ENCODE measurements around the gene GNAO1.

The GNAO1 gene

DNA sequence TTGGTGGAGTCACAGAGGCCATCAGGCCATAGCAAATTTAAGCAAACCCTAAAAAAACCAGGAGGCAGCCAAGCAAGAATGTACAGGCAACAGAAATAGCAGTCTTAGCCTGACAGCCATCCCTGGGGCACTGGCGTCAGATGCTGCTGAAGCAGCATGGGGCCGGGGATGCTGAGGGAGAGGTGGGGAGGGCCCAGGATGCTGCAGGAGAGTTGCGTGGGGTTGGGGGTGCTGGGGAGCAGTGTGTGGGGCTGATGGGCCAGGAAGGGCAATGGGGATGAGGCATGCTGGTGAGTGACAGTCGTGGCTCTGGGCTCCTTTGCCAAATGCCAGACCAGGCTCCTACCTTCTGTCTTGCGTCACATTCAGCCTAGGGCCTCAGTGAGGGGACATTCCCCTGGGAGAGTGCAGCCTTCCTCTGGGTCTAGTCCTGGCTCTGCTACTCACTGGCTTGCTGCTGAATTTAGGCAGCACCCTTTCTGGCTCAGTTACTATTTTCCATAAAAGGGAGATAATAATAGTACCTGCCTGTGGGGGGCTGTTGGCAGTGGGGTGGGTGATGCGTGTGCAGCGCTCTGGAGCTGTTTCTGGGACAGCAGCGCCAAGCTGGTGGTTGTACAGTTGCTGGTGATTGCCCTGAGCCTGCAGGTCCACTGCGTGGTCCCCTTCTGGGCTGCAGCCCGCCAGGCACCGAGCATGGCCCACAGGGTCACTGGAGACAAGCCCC, 146.0 kb downstream of the GNAO1 start:
- DNase-seq = no peak

DNA sequence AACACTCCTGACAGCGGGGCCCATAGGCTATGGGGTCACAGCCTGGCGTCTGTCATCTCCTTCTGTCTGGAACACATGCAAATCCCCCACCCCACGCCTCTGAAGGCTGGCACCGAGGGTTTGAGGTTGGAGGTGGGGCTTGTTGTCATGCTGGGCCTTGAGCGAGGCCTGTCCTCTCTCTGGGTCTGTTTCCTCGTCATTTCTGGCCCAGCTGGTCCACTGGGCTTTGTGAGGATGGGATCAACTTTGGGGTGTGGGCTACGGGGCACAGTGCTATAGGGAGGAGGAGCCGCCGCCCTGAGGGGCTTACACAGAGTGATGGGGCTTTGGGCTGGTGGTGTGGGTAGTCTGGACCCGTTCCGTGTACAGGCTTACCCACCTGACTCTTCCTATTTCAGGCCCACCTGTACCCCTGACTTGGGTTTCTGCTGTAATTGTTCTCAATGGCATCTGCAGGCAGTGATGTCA, 146.6 kb downstream of the GNAO1 start:
- DNase-seq = no peak

DNA sequence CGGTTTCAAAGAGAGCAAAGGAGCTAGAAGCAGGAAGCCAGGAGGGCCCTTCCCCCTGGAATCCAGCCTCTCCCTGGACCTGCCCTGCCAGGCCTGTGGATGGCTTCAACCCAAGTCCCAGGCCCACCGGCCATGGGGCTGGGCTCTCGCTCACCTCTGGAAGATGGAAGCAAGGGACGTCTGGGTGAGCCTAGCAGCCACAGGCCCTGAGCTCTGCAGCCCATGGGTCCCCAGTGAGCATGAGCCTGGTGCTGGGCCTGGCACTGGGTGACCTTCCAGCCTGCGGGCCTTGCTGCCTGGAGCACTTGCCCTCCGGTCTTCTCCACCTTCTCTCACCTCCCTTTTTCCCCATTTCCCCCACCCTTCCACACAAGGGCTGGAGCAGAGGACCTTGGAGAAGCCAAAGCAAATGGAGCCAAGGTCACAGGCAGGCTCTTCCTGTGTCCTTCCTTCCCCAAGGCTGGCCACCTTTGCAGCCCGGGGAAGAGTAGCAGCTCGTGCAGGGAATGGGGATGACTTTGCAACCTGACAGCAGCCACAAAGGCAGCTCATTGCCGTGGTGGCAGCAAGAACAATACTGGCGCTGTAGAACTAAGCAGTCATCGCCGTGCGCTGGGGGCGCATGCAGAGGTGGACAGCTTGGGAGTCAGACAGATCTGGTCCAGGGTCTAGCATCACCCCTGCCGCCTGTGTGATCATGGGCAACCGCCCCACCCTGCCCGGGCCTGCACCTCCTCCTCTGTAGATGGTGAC, 147.5 kb downstream of the GNAO1 start:
- no peak for DNase-seq

DNA sequence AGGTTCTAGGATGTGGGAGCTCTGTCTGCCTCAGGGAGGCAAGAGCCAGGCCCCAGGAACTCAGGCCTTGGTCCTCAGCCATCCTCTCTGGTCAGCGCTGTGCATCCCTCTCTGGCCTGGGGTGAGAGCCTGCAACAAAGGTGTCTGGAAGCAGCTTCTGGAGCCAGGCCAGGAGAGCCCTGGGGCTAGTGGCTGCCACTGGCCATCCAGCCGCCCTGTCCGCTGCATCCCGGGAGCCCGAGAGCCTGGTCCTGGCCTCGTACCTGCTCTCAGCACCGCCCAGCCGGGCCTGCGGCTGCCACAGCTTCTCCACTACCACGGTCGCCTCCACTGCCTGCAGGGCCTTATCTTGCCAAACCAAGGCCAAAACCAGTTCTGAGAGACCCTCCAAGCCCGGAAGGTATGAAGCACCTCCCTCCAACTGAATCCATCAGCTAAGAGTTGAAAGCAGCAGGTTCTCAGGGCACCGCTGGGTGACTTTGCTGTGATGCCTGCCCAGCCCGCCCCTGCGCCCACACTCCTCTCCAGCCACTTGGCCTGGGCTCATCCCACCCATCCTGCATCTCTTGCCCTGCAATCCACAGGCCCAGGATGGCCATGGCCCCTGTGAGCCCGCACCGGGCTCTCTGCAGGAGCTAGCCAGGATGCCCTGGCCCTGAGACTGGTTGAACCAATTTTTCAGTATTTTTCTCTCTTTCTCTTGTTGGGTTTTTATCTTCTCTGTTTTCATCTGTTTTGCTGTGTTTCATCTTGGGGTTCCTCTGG, 148.3 kb downstream of the GNAO1 start:
- DNase-seq = no peak

DNA sequence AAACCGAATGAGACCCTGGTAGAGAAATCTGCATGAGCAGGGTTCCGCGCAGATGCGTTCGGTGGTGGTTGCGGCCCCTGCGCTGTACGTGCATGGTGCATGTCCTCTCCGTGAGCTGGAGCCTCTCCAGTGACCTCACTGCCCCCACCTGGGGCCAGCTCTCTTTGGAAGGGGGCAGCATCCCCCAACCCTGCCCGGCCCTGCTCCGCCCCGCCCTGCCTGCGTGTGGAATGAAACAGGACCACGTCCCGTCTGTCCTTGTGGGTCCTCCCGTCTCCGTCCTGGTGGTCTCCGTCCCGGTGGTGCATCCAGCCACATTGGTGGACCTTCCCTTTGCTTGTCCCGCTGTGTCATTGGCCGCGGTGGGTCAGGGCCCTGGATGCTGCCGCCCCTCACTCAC, 149.1 kb downstream of the GNAO1 start:
- no peak for DNase-seq

DNA sequence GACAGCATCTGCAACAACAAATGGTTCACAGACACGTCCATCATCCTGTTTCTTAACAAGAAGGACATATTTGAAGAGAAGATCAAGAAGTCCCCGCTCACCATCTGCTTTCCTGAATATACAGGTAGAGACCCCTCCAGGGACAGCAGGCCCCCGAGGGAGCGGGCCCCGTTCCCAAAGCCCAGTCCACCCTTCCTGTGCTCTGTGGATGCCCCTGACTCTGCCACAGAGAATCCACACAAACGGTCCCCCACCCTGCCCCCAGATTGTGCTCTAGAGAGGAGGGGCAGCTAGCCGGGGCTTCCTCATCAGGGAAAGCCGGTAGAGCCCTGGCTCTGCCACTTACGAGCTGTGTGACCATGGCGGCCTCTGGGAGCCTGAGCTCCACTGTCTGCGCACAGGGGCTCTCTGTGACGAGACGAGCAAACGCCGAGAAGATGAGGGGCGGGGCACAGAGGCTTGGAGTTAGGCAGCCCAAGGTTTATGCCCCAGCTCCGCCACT, 149.6 kb downstream of the GNAO1 start:
- no peak for DNase-seq

DNA sequence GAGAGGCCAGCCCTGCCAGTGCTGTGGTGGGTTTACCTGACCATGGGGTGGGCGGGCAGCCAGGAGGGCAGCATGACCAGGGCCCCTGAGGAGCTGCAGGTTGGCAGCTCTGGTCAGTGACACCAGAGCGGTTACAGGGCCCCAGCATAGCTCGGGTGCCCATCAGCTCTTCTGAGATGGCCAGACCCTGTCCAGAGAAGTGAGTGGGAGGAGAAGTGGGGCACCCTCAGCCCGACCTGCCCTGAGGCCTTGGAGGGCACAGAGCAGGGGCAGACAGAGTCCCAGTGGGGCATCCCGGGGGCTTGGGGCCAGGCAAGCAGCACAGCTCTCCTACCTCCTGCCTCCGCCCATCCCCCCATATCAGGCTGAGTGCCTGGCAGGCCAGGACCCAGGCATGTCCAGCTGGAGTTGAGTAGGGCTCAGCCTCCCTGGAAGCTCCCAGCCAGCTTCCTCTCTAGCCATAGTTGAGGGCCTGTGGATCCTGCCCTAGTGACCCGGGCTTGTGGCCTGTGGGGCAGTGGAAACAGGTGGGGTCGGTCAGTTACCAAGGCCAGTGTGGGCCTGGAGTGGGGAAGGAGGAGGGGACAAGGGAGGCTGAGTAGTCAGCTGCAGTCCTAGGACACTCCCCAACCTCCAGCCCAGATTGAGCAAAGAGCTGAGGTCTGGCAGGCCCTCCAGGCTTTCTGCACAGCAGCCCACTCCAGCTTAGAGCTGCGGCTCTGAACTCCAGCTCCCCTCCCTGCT, 150.5 kb downstream of the GNAO1 start:
- no peak for DNase-seq

DNA sequence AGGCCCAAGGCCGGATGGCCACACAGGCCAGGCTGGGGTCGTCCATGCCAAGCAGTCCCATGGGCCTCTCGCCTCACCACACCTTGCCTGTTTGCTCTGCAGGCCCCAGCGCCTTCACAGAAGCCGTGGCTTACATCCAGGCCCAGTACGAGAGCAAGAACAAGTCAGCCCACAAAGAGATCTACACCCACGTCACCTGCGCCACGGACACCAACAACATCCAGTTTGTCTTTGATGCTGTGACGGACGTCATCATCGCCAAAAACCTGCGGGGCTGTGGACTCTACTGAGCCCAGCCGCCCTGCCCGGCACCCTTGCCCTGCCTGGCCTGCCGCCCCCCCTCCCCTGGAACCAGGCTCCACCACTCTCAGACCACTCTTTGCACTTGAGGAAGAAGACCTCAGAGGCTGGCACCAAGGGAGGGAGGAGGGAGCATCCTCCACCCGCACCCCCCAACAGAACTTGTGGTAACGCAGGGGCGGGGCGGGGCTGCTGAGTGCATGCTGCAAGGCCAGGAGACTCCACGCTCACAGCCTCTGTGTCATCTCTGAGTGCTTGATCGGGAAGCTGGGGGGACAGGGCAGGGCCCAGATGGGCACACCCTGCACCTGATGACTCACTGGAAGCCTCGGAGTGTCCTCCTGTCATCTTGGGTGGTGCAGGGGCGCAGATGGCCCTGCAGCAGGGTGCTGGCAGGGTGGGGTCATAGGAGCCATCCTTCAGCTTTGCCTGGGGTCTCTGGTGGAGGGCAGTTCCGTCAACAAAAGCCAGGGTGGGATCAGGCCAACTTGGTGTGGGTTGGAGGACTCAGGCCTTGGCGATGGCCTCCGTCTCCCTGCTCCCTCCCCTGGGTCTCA, 152.6 kb downstream of the GNAO1 start:
- no peak for DNase-seq

DNA sequence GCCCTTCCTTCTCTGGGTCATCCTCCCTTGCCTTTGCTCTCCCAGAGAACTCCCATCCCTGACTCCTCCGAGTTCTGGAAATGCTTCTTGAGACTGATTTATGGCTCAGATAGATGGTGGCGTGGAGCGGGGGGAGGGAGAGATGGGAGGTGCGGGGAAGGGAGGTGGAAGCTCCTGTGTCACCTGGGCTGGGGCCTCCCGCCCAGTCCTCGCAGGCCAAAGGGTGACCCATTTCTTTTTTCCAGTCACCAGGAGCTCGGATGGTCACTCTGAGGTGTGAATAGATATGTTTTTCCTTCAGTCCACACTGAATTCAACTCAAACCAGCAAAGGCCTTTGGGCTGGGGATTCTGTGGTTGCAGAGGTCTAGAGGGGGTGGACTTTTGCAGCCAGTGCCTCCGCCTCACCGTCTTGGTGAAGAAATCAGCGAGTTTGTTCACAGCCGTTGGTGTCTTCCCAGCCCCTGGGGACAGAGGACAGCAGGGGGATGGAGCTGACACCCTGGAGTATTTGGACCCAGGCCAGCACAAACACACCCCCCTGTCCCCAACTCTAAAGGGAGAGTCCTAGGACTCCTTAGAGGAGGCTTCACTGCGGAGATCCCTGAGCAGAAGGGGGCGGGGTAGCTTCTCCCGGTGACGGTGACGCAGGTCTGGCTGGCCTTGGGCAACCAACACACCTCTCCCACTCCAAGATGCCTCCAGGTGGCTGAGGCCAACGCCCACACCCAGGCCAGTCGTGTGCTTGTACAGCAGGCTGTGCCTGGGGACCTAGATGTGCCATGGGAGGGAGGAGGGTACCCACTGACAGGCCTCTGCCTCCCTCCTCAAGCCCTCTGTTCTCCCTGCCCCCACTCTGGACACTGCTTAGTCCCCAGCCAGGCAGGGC, 153.5 kb downstream of the GNAO1 start:
- no peak for DNase-seq

DNA sequence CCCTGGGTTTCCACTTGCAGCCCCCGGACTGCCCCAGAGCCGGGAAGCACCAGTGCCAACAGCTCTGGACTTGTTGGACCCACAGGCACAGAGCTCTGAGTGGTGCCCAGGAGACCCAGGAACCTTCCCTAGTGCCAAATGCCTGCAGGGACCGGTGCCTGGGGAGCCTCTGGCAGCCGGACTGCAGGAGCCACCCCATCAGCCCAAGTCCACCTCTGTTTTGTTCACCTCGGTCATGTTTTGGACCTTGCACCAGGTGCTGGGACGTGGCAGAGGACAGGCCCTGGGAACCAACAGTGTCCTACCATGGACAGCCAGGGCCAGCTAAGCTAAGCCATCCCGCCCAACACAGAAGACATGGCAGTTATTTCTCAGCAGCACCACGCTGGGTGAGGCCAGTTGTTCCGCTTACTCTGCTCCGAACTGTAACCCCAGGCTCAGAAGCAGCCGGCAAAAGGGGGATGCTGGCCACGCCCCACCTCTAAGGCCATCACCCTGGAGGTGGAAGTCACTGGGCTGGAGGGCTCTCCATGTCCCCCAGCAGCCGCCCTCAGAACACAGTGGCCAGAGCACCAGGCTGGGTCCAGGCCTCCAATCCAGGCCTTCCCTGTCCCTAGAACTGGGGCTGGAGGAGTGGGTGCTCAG, 154.2 kb downstream of the GNAO1 start:
- no peak for DNase-seq

DNA sequence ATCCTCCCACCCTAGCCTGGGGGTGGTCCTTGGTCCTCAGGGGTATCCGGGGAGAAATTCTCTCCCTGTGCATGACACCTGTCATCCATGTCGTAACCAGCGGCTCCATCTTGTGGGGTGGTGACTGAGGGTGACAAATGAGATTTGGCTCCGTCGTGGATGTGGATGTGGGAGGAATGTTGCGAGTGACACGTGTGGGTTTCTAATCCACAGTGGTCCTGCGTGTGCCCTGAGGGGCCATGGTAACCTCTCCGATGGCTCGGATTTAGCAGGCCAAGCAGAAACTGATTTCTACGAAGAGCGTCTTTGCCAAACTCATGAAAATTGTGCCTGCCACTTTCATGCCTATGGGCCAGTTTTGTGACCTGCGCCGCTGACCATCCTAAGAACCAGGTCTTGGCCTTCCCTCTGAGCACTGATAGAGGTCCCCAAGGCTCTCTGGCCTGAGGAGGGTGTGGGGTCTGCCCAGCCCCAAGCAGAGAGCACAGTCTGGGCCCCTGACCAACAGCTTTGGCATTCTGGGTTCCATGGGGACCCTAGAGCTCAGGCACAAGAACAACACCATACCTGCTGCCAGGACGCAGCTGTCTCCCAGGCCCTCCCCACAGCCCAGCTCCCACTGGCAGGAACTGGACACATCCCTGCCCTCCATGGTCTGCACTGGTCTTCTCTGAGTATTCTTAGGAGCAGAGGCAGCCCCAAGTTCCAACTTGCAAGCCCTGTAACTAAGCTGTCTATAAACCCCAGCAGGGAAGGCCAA, 155.0 kb downstream of the GNAO1 start:
- no peak for DNase-seq

DNA sequence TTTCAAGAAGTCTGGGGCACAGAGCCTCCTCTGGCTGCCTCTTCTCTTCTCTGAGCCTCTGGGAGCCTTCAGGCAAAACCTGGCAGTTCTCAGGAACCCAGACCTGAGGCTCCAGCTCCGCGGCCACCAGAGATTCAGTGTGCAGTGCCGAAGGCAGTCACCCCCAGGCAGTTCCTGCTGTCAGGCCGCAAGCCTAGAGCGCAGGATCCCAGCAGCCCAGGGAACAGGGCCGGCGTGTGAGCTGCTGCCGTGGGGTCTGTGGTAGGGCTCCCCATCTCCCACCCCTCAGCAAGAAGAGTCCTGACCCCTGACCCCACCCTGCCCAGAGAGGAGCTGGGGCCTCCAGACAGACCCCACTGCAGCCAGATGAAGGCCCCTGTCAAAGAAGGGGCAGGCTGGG, 155.9 kb downstream of the GNAO1 start:
- DNase-seq = no peak

DNA sequence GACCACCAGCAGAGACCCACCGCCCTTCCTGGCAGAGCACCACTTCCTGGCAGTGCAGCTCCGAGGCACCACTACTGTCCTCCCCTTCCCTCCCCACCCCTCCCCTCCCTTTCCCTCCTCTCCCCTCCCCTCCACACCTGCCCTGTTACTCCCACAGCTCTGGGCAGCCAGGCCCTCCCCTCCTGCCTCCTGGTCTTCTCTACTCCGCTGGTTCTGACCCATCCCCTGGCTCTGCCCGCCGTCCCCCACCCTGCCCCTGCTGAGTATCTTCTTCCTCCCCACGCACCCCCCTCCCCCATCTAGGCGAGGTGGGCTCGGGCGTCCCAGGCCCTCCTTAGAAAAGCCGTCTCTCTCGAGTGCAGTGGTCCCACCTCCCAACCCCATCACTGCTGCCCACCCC, 156.4 kb downstream of the GNAO1 start:
- no peak for DNase-seq

DNA sequence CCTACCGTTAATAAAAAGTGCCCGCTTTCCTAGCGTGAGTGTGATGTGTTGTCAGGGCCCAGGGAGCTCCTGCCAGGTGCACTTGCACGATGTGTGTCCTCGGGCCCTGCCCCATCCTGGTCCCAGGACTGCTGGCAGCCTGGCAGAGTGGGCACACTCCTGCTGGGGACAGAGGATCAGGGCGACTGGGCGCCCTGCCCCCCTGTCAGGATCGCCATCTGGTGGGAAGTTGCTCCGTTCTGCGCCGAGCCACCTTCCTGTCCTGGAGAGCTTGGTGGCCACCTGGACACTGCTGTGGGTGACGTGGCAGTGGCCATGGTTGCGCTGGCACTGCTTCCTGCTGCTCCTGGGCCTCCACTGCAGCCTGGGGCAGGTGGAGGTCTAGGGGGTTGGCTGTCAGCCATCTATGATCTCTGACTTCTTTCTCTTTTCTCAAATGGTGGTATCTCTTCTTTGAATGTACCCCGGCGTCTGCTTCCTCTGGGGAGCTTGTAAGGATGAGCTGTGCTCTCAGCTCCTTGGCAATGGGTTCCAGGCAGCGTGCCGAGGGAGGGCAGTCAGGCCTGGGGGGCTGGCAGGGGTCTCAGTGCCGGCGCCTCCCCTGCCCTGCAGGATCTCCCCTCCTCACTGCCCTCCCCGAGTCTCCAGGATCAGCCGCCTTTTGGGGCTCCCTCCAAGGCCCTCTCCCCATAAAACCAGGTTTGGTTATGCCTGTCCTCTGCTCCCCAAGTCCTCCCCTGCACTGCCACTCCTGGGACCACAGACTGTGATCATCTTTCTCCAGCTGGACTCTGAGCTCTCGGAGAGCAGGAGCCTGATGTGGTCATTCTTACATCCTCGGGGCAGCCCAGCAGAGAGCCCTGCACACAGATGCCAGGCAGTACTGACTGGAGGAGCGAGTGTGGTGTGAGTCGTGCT, 157.1 kb downstream of the GNAO1 start:
- no peak for DNase-seq

DNA sequence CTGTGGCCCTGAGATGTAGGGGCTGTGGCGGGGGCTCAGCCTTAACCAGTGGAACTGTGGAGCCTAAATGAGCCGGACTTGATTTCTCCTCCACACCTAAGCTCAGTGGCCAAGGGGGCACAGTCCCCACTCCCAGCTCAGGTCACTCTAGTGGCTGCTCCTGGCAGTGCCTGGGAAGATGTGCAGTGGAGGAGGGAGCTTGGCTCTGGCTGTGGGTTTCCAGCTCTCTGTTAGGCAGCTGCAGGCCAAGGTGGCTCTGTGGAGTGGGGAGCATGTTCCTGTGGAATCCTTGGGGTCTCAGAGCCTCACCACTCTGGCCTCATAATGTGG, 157.8 kb downstream of the GNAO1 start:
- no peak for DNase-seq

DNA sequence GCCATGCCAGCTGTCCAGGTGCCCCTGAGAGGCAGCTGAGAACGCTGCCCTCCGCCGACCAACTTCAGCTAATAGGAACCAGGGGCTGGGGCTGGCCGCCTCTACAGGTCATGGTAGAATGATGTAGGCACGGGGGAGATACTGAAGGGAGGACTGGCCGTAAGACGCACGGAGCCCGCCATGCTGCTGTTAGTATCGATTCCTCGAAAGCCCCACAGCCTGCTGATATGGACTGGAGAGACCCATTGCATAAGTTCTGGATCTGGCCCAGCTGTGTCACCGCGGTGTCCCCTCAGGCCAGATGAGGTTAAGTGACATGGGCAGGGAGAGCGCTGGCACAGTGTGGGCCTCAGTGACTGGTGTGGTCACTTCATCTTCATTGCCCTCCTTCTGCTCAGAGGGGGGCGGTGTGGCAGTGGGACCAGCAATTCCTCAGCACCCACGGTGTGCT, 158.4 kb downstream of the GNAO1 start:
- DNase-seq = no peak

DNA sequence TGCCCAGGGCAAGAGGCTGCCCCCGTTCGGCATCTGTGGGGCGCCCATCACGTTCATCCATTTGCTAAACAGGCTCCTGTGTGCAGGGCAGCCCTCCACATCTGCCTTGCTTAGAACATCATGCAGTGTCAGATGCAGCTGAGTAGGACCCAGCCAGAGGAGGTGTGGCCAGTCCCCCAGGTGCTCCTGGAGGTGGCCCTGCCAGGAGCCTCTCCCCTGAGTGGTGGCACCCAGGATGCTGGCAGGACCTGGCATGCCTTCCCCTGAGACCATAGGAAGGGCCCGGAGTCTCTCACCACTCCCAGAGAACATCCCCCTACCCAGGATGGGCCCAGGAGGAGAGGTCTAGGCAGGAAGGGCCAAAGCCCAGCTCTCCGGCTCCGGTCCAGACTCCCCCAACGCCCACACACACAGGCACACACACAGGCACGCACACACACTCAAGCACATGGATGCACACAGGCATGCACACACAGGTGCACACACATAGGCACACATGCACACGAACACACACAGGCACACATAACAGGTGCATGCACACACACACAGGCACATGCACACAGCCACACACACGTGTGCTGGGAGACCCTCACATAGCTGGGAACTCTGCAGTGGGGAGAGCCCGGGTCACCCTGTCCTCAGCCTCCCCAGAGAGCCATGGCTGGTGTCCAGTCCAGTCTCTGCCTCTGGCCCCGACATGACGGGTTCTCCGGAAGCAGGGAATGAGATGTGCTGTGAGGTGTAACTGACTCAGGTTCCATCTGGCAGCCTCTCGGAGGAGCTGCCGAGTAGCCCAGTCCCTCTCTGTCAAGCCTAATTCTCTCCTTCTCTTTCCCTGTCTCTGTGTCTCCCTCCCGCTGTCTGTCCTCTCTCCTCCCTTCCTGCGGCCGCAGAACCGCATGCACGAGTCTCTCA, 159.5 kb downstream of the GNAO1 start:
- DNase-seq = no peak
